LNCAP (cell line): Measurements from ENCODE around the gene SEPTIN8.

Experiments
- CTCF ChIP-seq: fragments of 450-650 bp; IDR thresholded peaks from 2 replicates; pipeline ENCODE4 v1.5.1; 2017; ENCODE audit warnings: mild to moderate bottlenecking

Gene SEPTIN8

DNA sequence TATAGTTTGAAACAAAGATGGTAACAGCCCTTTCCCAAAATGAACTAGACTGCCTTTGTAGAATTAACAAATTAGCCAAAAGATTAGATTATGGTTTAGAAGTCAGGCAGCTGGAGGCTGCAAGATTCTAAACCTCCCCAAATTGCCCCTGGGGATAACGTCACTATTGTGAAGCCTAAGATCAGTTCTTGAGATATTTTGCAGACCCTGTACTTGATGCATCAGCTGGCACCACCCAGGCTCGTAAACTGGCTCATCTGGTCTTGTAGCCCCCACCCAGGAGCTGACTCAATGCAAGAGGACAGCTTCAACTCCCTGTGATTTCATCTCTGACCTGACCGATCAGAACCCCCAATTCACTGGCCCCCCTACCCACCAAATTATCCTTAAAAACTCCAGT is 31.8 kb upstream of the SEPTIN8 start:
- TF ChIP-seq CTCF = no peak

DNA sequence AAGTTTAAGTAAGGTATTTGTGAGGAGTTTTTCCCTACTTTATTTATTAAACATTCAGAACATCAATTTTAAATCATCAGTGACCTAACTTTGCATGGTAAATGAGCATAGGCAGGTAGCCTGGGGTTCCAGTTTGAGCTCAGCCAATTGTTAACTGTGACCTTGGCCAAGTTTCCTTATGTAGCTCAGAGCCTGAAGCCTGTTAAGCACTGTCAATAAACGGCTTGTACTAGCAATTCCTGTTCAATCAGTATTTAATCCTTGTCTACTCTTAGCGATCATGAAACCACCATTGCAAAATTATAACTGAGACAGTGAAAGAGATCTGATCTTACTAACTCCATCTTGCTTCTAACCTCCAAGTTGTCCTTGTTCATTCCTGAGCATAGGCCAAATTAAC is 31.4 kb upstream of the SEPTIN8 start:
- no peak for TF ChIP-seq CTCF

GRCh38 chr5:132807163-132807838 is 30.3 kb upstream of the SEPTIN8 start:
- no peak for TF ChIP-seq CTCF

- TF ChIP-seq CTCF = no peak
These were observed 25.1 kb upstream of the SEPTIN8 start for GRCh38 chr5:132802044-132802684.

DNA sequence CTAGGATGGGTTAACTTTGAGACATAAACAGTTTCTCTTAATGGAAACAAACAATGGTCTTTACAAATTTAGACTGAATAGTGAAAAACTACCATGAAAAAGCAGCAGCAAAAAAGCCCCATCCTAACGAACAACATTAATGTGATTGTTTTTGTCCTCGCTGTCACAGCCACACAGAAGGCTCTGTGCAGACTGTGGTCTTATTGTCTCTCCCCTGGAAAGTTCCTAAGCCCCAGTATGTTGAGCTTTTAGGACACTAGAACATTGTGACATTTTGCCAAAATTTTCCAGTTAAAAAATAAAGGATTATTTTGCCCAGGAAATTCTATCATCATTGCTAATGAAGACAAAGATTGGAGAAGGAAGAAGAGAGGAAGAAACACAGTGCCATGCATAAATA is 23.5 kb upstream of the SEPTIN8 start:
- TF ChIP-seq CTCF = no peak

- no peak for TF ChIP-seq CTCF
These were observed 22.4 kb upstream of the SEPTIN8 start for GRCh38 chr5:132799392-132799791.

- TF ChIP-seq CTCF = no peak
These were observed 20.6 kb upstream of the SEPTIN8 start for GRCh38 chr5:132797651-132798050.
